ENCODE measurements around the gene EMSY. TPM values are rescaled to one million over a fixed set of nuclear protein-coding genes. Genes with fewer than 3 reads are reported as not detected.

The EMSY gene
- total RNA-seq, 6 experiments from 2014 or later, result 6.1 to 15.2 (median 7.2) TPM

DNA sequence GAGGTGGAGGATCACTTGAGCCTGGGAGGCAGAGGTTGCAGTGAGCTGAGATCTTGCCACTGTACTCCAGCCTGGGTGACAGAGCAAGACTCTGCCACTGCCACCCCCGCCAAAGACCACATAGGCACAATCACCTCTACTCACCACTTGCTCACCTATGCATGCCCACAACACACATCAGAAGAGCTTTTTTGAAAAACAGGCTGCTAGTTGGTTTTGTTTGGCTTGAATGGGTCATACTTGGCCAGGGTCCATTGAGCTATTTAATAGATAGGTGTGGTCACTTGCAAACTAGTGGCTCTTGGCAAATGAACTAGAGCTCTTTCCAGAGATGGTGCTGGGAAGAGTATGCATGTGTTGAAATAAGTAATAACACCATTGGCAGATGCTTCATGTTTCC lies 80.1 kb downstream of the EMSY start:
- DNase-seq (no peak), ATAC-seq (peak; percentile 50 to 98 (median 68))
- intact Hi-C loops (cut with DNase I), result no loop called here
- no peaks in the 10 kb centered on the region for H3K9me3 ChIP-seq
- H3K4me1 ChIP-seq, result no peaks in the 10 kb centered on the region
- no peak overlapping the region for H3K27ac ChIP-seq
- no CpG with 5 or more reads among the region's 1 CpG for WGBS (ENCODE audit: insufficient coverage, low coverage, low lambda C conversion rate, missing lambda C conversion rate)
- peaks cover 0 to 6% (median 4%) of the 10 kb centered on the region in 4 donors for H3K36me3 ChIP-seq
- no peaks in the 10 kb centered on the region for H3K27me3 ChIP-seq
- TF ChIP-seq POLR2A (IDR thresholded peaks at IDR 0.05) (no peak), CTCF (IDR thresholded peaks at IDR 0.05) (no peak)
- no peak overlapping the region for H3K4me3 ChIP-seq

DNA sequence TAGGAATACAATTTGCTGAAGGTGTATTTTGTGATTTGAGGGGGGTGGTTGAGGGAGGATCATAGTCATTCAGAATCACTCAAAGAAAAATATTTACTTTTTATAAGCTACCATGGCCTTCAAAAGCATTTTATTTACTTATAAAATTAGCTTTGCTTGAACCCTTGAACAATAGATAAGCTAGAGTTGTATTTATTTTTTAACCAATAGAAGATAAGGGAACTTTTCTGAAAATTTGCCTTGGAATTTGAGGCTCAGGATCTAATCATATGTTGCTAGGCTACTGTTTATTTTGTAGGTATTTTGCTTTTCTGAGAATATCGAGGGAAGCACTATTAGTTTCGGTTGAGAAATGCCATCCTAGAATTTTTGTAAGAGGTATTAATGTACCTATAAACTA lies 82.1 kb downstream of the EMSY start:
- WGBS (ENCODE audit: insufficient coverage, low coverage, low lambda C conversion rate, missing lambda C conversion rate), result 55% methylated on average over 2 of the region's 2 CpGs
- Histone ChIP-seq H3K36me3 (peaks cover 0 to 11% (median 4%) of the 10 kb centered on the region in 4 donors), H3K9me3 (no peaks in the 10 kb centered on the region), H3K27ac (no peak overlapping the region), H3K4me1 (no peaks in the 10 kb centered on the region), H3K4me3 (no peak overlapping the region), H3K27me3 (no peaks in the 10 kb centered on the region)
- intact Hi-C loops (cut with DNase I), result no loop called here
- TF ChIP-seq POLR2A (IDR thresholded peaks at IDR 0.05) (no peak), CTCF (IDR thresholded peaks at IDR 0.05) (no peak)
- ATAC-seq (no peak), DNase-seq (no peak)

DNA sequence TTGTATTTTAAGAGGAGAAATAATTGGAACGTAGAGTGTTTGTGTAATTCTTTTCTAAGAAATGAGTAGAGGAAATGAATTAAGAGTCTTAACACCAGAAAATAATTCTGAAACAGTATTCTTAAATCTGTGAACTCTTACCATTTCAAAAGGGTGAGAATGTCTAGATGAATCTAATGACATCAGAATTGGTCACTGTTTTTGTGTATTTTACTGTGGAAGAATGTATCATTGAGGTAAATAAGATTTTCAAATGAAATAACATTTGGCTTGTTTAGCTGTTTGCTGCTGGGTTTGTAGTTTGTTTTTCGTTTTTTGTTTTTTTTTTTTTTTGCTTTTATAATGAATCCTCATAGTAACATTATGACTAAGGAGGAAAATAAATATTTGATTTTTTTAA lies 97.6 kb downstream of the EMSY start:
- TF ChIP-seq POLR2A (IDR thresholded peaks at IDR 0.05) (no peak), CTCF (IDR thresholded peaks at IDR 0.05) (no peak)
- H3K27ac ChIP-seq, result no peak overlapping the region
- H3K9me3 ChIP-seq, result no peaks in the 10 kb centered on the region
- H3K36me3 ChIP-seq, result peaks cover 0 to 59% (median 8%) of the 10 kb centered on the region in 4 donors
- H3K4me3 ChIP-seq, result no peak overlapping the region
- 75% methylated on average over 2 of the region's 2 CpGs for WGBS (ENCODE audit: insufficient coverage, low coverage, low lambda C conversion rate, missing lambda C conversion rate)
- ATAC-seq (no peak), DNase-seq (no peak)
- H3K4me1 ChIP-seq, result no peaks in the 10 kb centered on the region
- H3K27me3 ChIP-seq, result no peaks in the 10 kb centered on the region
- intact Hi-C loops (cut with DNase I), result no loop called here

DNA sequence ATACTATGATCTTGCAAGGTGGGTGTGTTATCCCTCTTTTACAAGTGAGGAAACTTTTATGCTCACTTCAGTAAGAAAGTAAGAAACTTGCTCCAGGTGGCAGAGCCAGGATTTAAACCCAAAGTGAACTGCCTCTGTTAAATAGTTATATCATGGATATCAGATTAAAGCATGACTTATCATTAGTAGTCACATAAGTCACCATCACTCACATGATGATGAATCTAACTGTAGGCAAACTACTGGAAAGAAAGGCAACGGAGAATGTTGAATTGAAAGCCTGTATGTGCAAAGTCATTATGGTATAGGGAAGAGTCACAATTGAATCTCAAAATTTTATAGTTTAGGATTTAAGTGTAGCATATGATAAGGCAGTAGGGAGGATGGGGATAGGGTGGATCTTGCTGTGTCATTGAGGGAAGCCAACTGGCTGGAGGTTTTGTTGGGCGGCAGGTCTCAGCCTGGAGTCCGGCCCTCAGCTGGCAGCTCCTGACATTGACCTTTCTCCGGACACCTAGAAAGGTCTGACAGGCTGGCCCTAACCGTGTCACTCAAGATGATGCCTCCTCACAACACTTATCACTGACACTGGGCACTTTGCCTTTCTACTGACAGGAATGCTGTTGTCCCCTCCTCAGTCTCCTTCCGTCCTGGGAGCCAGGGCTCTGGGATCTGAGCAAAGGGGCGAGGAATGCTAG lies 98.3 kb downstream of the EMSY start:
- no peaks in the 10 kb centered on the region for H3K27me3 ChIP-seq
- no peaks in the 10 kb centered on the region for H3K9me3 ChIP-seq
- TF ChIP-seq CTCF (IDR thresholded peaks at IDR 0.05), result no peak
- no peak for TF ChIP-seq POLR2A (IDR thresholded peaks at IDR 0.05)
- peaks cover 0 to 52% (median 8%) of the 10 kb centered on the region in 4 donors for H3K36me3 ChIP-seq
- intact Hi-C loops (cut with DNase I), result no loop called here
- H3K4me1 ChIP-seq, result no peaks in the 10 kb centered on the region
- DNase-seq, result no peak
- no peak for ATAC-seq
- WGBS (ENCODE audit: insufficient coverage, low coverage, low lambda C conversion rate, missing lambda C conversion rate), result 85% methylated on average over 3 of the region's 7 CpGs
- H3K27ac ChIP-seq, result no peak overlapping the region
- no peak overlapping the region for H3K4me3 ChIP-seq

Measured in right lobe of liver (tissue), 6 donors.